ENCODE results near the gene HECTD4. TPM values are rescaled to one million over a fixed set of nuclear protein-coding genes. Genes with fewer than 3 reads are reported as not detected.
A peak's percentile ranks its signal among the peaks of the same experiment; 100 is the strongest.

Gene HECTD4, protein sequence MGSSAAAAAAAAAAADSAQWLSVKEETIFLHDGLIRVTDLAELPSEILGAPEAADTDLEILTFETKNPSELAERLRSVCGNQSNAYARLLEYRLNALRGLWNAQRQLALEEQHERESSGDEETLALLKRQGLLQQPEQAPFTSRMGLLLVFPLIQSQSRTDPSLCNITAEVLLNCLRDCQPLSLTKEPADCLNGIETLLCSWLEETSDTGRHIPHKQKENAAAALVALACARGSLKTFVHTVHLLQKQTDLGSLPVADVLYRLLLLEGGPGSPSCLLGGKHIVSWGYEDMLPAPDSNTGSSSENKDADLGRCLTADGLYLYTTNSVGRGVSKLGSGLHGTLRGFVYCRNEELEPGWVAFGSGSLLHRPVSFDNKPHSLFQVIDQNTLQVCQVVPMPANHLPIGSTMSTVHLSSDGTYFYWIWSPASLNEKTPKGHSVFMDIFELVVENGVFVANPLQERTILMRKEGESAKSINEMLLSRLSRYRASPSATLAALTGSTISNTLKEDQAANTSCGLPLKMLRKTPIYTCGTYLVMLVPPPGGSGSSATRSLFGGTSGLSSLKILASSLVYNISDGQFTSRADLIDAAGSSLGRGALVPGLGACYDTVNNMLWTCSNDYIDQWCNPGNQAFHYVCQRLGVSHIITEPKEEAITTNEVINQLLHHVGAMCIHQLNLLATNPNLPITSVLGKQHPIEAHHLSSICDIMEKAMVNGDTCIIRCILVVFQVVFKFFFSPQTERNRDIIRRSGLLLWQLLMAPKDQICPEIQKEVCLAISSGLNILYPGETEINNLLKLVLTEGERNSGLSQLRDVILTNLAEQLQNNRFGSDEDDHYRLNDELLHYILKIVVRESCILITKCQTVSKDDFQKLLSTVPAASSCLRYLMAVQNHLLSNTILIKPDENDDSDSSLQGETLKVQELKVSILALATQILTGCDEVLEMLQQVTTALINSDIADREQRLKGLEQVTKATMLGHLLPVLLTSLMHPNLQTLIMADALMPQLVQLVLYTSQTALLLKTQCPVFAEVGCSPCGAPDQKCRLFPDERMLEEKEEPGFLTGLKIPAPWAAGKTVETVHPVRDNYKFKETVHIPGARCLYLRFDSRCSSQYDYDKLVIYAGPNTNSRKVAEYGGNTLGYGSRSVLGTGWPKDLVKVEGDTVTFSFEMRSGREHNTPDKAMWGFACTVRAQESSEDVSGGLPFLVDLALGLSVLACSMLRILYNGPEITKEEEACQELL (N-terminal part only)
- total RNA-seq (10 to 100 TPM; 20.1 to 28.7 (median 23.9) TPM), polyA plus RNA-seq (10 to 100 TPM in 1 of 2 donors, 1 to 10 TPM in 1; 3.0 to 33.7 TPM)
- long read RNA-seq, donor 1, partial matches to known transcripts = 11 of 21 reads
- long read RNA-seq, donor 1, other reads (novel, unspliced or antisense) = 10 of 21 reads
- long read RNA-seq, donor 2, partial matches to known transcripts = 11 of 16 reads
- long read RNA-seq, donor 2, other reads (novel, unspliced or antisense) = 5 of 16 reads
- long read RNA-seq, donor 3, partial matches to known transcripts = 11 of 16 reads
- long read RNA-seq, donor 3, other reads (novel, unspliced or antisense) = 5 of 16 reads

DNA sequence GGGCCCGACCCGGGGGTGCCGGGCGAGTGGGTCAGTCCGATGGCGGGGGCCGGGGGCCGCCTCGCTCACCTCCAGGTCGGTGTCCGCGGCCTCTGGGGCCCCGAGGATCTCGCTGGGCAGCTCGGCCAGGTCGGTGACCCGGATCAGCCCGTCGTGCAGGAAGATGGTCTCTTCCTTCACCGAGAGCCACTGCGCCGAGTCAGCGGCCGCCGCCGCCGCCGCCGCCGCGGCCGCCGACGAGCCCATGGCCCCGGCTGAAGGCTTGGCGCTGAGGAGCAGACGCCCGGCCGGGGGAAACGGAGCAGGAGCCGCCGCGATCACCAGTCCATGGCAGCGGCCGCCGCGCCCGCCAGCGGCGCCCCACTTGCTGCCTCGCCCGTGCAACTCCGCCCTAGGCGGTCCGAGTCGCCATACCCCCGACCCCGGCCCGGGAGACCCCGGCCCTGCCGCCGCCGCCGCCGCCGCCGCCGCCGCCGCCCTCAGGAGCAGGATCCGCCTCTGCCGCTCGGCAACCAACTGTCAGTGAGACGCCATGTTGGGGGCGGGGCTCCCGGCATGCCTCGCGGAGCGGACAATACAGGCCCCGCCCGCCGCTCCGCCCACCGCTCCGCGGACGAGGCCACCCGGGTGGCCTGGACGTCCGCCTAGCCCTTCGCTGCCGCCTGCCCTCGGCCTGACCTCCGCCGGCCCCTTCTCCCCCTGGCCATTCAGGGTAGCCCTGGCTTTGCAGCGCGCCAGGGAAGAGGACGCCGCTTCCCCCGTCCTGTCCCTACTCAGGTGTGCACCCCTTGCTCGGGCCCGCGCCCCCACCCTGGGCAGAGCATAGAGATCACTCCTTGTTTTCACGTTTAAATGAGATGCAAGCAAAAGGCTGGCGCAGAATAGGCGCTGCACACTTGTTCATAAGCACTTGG, at the start of gene HECTD4:
Gene HECTD4, minus strand, starts transcription at position 549 of the 914 bp plus-strand sequence. Its CDS starts 303 bp downstream, at position 246.
- Histone ChIP-seq H3K4me3 (peak within 1 kb of the TSS; percentile 63 to 99 (median 92)), H3K9me3 (no peaks in the 10 kb centered on the region), H3K4me1 (peaks cover 0 to 28% (median 21%) of the 10 kb centered on the region in 9 donors), H3K36me3 (no peaks in the 10 kb centered on the region), H3K27me3 (no peaks in the 10 kb centered on the region), H3K27ac (peak within 1 kb of the TSS; percentile 76 to 93 (median 88))
- TF ChIP-seq, protein P1, sequence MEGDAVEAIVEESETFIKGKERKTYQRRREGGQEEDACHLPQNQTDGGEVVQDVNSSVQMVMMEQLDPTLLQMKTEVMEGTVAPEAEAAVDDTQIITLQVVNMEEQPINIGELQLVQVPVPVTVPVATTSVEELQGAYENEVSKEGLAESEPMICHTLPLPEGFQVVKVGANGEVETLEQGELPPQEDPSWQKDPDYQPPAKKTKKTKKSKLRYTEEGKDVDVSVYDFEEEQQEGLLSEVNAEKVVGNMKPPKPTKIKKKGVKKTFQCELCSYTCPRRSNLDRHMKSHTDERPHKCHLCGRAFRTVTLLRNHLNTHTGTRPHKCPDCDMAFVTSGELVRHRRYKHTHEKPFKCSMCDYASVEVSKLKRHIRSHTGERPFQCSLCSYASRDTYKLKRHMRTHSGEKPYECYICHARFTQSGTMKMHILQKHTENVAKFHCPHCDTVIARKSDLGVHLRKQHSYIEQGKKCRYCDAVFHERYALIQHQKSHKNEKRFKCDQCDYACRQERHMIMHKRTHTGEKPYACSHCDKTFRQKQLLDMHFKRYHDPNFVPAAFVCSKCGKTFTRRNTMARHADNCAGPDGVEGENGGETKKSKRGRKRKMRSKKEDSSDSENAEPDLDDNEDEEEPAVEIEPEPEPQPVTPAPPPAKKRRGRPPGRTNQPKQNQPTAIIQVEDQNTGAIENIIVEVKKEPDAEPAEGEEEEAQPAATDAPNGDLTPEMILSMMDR (IDR thresholded peaks at IDR 0.05) = no peak
- intact Hi-C loops (cut with DNase I) = loop anchor here in 9 of 10 donors (5.0 to 10.0 kb wide), 7 partner anchors 77 to 187 kb away; no protein-coding TSS in a partner anchor
- ATAC-seq = peak; percentile 99 to 100 (median 99)
- whole genome bisulfite sequencing, 2 donors = 1 to 44% methylated on average over 71 to 106 of the region's 106 CpGs
- peak; percentile 95 to 97 for DNase-seq

DNA sequence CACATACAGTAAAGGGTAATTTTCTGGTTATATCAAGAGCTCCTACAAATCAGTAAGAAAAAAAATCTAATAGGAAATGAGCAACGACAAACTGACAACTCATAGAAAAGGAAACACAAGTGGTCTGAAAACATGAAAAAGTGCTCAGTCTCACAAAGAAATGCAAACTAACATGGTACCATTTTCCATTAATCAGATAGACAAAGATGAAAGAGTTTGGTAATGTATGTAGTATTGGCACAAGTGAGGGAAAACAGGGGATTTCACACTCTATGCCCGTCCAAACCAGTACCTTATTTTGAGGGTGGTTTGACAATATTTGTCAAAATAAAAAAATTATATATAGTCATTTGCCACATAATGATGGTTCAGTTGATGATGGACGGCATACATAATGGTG, 49.7 kb upstream of the HECTD4 start:
- Histone ChIP-seq H3K4me1 (peaks cover 0 to 15% (median 6%) of the 10 kb centered on the region in 9 donors), H3K27me3 (no peaks in the 10 kb centered on the region), H3K36me3 (peaks cover 0 to 14% (median 0%) of the 10 kb centered on the region in 9 donors), H3K9me3 (no peaks in the 10 kb centered on the region), H3K4me3 (no peak overlapping the region), H3K27ac (no peak overlapping the region)
- WGBS, 2 donors = 88 to 89% methylated on average over 3 of the region's 3 CpGs
- DNase-seq = no peak
- intact Hi-C loops (cut with DNase I) = no loop called here
- ATAC-seq = no peak
- TF ChIP-seq, protein P1 (IDR thresholded peaks at IDR 0.05) = no peak

DNA sequence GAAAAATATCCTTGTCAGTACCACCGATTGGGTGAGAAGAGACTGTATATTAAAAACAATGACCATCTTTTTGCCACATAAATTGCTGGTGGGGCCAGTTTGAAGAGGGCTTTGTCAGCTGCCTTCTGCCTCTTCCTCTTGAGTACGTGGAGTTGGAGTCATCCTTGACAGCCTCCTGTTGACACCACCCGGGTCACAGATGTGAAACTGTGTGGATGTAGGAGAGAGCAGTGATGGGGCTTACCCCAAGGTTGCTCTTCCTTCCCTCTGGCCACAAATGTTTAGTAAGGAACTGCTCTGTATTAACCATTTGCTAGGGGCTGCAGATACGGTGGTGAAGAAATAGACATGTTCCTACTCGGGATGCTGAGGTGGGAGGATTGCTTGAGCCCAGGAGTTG, 48.7 kb upstream of the HECTD4 start:
- Histone ChIP-seq H3K4me3 (no peak overlapping the region), H3K4me1 (peaks cover 0 to 8% (median under 1%) of the 10 kb centered on the region in 9 donors), H3K27me3 (no peaks in the 10 kb centered on the region), H3K36me3 (peaks cover 0 to 14% (median 0%) of the 10 kb centered on the region in 9 donors), H3K27ac (no peak overlapping the region), H3K9me3 (no peaks in the 10 kb centered on the region)
- TF ChIP-seq, protein P1 (IDR thresholded peaks at IDR 0.05) = no peak
- no peak for ATAC-seq
- DNase-seq = no peak
- intact Hi-C loops (cut with DNase I) = no loop called here
- 78% methylated on average over 5 of the region's 5 CpGs for WGBS, 2 donors

All from heart right ventricle (tissue), 16 donors.